Fibroblast of lung (primary cell): ENCODE data around the gene CA4.
"Not testable (repeated sequence)": the region's sequence is repeated elsewhere in the genome, so short reads cannot be mapped to it uniquely, and the experiment has no call there.

Experiments used
- CTCF ChIP-seq, 2 donors: IDR thresholded peaks in 1 of 2; conservative IDR thresholded peaks in 1 of 2; 1 replicate in 1 of 2; 2 replicates in 1 of 2; pipeline ENCODE4 v1.5.1; 2011 to 2012; ENCODE audit warnings: low read length in 2 of 2, control low read depth in 1 of 2, inconsistent platforms in 1 of 2, low read depth in 1 of 2, mild to moderate bottlenecking in 1 of 2
- EZH2 ChIP-seq: IDR thresholded peaks from 2 replicates; pipeline ENCODE4 v1.5.1; 2012; ENCODE audit warnings: low read length, control low read depth, mild to moderate bottlenecking; ENCODE audit errors: missing control alignments

DNA sequence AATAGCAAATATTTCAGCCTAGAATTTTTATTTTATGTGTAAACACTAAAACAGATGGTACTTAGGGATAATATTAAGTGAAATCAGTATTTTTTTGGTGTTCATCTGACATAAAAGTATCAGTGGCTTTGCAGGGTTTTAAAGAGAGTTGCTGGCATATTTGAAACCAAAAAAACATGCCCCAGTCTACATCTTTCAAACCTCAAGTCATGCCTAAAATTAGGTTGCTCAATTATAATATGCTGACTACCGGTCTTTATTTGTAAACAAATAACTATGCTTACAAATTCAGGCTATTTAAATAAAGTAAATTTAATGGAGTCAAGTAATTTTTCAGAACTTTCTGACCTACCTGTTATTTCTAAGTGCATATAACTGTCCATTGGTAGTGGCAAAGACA, 58.5 kb downstream of the CA4 start:
- TF ChIP-seq CTCF (conservative IDR thresholded peaks at IDR 0.05 in 1 of 2, IDR thresholded peaks at IDR 0.05 in 1 of 2; ENCODE audit: low read depth in 1 of 2, low read length in 2 of 2); EZH2: not testable (repeated sequence)
